DMS 273 treated with DMSO at 0.1 percent for 48 hours (cell line): ENCODE results near the gene SSPN.

Source experiments
- DNase-seq: peaks from one replicate; lab custom pipeline; 2025; lab: John Stamatoyannopoulos, UW

The SSPN gene

GRCh38 chr12:26187014-26187798, 8.2 kb upstream of the SSPN start:
- DNase-seq = no peak

GRCh38 chr12:26188127-26188526, 7.2 kb upstream of the SSPN start:
- no peak for DNase-seq

GRCh38 chr12:26188641-26189040, 6.7 kb upstream of the SSPN start:
- DNase-seq = no peak

GRCh38 chr12:26192142-26192541, 3.2 kb upstream of the SSPN start:
- DNase-seq = no peak

GRCh38 chr12:26193539-26193938, 1.8 kb upstream of the SSPN start:
- no peak for DNase-seq

GRCh38 chr12:26195641-26196420, 458 bp downstream of the SSPN start:
- DNase-seq = no peak

GRCh38 chr12:26196421-26196716, 996 bp downstream of the SSPN start:
- DNase-seq = no peak

- DNase-seq = no peak
Observed at GRCh38 chr12:26197832-26198231, 2.5 kb downstream of the SSPN start.

- no peak for DNase-seq
Observed at GRCh38 chr12:26198742-26199141, 3.4 kb downstream of the SSPN start.

- no peak for DNase-seq
Observed at GRCh38 chr12:26203167-26203780, 7.9 kb downstream of the SSPN start.

GRCh38 chr12:26204612-26205289, 9.4 kb downstream of the SSPN start:
- DNase-seq = no peak

GRCh38 chr12:26205298-26205697, 9.9 kb downstream of the SSPN start:
- DNase-seq = no peak

GRCh38 chr12:26205941-26206340, 10.6 kb downstream of the SSPN start:
- no peak for DNase-seq

GRCh38 chr12:26211331-26211730, 16.0 kb downstream of the SSPN start:
- DNase-seq = no peak

GRCh38 chr12:26212396-26212795, 17.0 kb downstream of the SSPN start:
- DNase-seq = no peak

- DNase-seq = no peak
Observed at GRCh38 chr12:26212988-26213387, 17.6 kb downstream of the SSPN start.

GRCh38 chr12:26214121-26214520, 18.7 kb downstream of the SSPN start:
- DNase-seq = no peak

- DNase-seq = no peak
Observed at GRCh38 chr12:26219736-26220135, 24.4 kb downstream of the SSPN start.

- no peak for DNase-seq
Observed at GRCh38 chr12:26224657-26225056, 29.3 kb downstream of the SSPN start.

GRCh38 chr12:26226122-26226521, 30.7 kb downstream of the SSPN start:
- no peak for DNase-seq

- no peak for DNase-seq
Observed at GRCh38 chr12:26226629-26227360, 31.4 kb downstream of the SSPN start.

GRCh38 chr12:26227361-26227745, 32.0 kb downstream of the SSPN start:
- DNase-seq = no peak
